ENCODE measurements around the gene KAT2B.

Gene KAT2B

DNA sequence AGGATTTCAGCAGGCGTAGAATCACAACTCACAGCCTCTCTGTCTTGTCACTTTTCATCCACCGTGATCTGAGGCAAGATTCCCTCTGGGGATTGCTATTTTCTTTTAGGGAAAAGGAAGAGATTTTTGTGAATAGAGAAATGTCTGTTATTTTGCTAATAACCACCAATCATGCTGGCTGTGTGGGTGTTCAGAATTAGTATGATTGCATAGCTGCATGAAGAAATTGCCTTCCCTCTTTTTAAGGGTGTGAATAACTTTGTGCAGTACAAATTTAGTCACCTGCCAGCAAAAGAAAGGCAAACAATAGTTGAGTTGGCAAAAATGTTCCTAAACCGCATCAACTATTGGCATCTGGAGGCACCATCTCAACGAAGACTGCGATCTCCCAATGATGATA, 60.8 kb downstream of the KAT2B start:
- no peak for DNase-seq

GRCh38 chr3:20103731-20104130, 63.5 kb downstream of the KAT2B start:
- no peak for DNase-seq

DNA sequence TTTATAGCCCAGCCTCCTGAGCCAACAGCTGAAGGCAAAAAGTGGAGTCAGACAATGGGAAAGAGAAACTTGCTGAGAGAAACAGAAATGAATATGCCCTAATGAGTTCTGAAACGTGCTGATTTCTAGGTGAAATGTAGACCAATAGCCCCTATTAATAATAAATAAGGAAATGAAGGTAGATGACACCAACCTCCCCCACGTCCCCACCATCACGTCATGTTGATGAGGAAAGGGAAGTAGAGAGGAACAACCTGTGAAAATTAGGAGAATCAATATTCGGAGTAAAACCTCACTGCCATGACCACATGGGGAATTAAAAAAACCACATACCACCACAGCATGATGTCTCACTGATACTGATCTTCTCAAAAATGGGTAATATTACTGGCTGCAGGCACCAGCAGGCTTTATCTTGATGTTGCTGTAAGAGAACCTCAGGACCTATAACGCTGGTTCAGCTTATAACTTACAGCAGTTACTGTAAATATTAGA, 64.0 kb downstream of the KAT2B start:
- no peak for DNase-seq

- DNase-seq: no peak
These were observed 65.5 kb downstream of the KAT2B start for GRCh38 chr3:20105513-20106280.

- no peak for DNase-seq
These were observed 67.5 kb downstream of the KAT2B start for GRCh38 chr3:20107722-20108121.

DNA sequence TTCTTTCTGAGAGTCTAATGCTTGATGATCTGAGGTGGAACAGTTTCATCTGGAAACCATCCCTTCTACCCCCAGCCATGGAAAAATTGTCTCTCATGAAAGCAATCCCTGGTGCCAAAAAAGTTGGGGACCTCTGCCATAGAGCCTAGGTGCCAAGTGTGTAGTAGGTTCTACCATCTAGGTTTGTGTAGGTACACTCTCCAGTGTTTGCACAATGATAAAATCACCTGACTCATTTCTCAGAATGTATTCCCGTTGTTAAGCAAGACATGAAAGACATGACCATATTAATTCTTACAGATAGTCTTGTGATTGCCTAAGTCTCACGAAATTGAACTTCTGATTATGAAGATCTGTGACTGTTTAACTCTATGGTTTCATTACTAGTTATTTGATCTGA, 68.6 kb downstream of the KAT2B start:
- DNase-seq: no peak

DNA sequence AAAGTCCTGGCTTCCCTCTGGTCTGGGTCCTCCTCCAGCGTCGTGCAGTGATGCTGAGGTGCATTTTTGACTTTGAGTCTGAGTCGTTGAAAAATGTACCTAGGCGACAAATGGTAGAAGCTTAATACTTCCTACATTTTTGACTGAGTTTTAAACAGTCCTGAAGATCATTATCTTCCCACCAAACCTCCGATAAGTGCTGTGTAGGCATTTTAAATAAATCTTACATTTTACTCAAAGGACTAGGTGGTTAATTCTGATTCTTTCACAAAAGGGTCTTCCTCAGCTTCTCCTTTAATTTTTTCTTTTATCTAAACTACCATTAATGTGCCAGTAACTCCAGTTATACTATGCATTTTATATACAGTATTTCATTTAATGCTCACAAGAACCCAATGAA, 70.6 kb downstream of the KAT2B start:
- no peak for DNase-seq

GRCh38 chr3:20111836-20112235, 71.6 kb downstream of the KAT2B start:
- no peak for DNase-seq

DNA sequence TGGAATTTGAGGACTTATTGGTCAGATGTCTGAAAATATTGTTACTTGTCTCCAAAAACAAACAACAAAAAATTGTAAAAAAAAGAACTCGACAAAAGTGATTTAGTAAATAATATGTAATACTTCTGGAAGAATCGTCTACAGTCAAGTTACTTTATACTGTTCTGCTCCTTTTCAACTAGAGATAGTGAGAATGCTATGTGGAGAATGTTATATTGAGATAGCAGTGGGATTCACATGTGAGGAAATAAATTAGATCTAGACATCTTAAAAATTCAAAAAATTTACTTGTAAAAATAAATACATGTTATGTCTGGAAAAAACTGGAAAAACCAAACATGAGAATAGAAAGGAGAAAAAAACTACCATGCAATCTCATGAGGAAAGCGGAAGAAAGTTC, 80.8 kb downstream of the KAT2B start:
- DNase-seq: no peak

GRCh38 chr3:20123131-20123652, 82.9 kb downstream of the KAT2B start:
- no peak for DNase-seq

DNA sequence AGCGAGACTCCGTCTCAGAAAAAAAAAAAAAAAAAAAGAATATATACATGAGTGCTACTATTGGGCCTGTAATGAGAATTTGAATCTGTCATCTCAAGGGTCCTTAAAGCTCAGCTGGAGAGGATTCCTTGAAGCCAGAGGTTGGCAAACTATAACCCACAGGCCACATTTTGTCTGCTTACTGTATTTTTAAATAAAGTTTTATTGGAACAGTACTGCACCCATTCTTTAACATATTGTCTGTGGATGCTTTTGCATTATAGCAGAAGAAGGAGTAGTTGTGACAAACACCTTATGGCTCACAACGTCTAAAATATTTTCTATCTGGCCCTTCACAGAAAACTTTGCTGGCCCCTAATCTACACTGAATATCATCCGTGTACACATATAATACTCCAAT, 85.0 kb downstream of the KAT2B start:
- DNase-seq: no peak

GRCh38 chr3:20125897-20126296, 85.7 kb downstream of the KAT2B start:
- no peak for DNase-seq

GRCh38 chr3:20128358-20128757, 88.1 kb downstream of the KAT2B start:
- DNase-seq: no peak

DNA sequence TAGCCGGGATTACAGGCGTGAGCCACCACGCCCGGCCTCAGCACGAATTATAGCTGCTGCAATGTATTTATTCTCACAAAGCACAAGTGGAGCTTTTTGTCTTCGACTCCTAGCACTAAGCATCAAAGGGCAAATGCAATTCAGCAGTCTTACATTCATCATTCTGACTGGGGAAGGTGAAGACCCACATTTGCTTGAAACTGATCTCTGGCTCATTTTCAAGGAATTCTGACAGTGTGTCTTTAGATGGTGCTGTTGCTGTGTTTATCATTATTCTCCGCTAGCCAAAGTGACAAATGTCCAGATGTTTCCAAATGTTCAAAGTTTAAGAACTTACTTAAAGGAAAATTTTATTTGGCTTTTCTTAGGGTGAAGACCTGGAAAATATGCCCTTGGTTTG, 89.9 kb downstream of the KAT2B start:
- DNase-seq: no peak

- DNase-seq: no peak
These were observed 96.0 kb downstream of the KAT2B start for GRCh38 chr3:20136231-20136630.

DNA sequence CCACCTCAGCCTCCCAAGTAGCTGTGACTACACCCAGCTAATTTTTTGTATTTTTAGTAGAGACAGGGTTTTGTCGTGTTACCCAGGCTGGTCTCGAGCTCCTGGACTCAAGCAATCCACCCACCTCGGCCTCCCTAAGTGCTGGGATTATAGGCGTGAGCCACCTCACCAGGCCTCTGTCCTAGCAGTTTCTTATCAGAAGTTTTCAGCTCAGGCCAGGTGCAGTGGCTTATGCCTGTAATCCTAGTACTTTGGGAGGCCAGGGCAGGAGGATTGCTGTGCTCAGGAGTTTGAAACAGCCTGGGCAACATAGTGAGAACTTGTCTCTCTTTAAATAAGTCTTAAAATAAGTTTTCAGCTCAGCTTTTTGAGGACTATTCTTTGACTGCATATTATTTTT, 97.4 kb downstream of the KAT2B start:
- no peak for DNase-seq

GRCh38 chr3:20140881-20141280, 100.6 kb downstream of the KAT2B start:
- DNase-seq: no peak

GRCh38 chr3:20141316-20141715, 101.1 kb downstream of the KAT2B start:
- DNase-seq: no peak

DNA sequence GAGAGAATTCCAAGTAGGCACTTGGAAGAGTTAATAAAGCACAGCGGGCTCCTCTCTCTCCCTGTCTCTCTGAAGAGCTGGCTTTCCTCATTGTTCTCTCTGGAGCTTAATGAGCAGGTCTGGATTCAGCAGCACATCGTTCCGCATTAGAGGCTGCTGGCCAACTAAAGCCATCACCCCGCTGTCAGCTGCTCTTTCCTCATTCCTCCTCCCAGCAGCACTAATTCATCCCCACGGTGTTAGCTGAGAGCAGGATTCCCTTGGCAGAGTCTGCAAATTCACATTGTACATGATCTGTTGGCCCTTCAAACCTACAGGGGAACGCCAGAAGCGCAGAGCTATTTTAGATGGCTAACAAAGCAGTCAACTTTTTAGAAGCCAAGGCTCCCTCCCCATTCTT, 101.6 kb downstream of the KAT2B start:
- peak; percentile 60 to 85 for DNase-seq

DNA sequence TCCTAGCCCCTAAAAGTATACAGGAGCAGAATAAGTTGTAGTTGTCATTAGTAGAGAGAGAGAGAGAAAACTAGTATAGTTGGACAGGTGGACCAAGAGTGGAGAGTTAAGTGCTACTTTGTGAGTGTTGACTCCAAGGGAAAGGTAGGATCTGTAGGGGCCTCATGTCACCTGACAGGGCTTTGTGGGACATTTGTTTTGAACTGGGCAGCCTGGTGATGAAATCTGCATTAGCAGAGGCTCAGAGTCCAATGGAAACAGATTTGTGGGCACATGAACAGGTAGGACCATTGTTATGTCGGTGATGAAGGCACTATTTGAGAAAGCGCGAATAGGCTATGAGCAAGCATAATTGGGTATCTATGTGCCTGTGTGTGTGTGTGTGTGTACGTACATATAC, 102.3 kb downstream of the KAT2B start:
- DNase-seq: no peak

GRCh38 chr3:20143519-20143918, 103.3 kb downstream of the KAT2B start:
- no peak for DNase-seq

DNA sequence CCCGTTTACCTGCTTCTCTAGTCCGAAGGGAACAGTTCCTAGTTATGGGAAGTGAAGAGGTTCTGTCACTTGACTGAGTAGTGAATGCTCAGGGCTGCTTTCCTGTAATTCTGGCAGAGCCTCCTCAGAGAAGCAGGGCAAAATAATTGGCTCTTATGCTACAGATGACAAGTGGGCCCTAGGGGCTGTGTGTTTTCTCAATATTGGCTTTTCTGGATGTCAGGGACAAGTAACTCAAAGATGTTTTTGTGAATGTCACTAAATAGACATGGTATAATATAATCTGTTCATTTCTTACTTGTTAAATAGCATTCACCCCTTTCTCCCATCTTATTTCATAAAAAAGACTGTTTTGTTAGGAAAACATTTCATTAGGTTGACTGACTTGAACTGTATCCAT, 105.6 kb downstream of the KAT2B start:
- DNase-seq: no peak

DNA sequence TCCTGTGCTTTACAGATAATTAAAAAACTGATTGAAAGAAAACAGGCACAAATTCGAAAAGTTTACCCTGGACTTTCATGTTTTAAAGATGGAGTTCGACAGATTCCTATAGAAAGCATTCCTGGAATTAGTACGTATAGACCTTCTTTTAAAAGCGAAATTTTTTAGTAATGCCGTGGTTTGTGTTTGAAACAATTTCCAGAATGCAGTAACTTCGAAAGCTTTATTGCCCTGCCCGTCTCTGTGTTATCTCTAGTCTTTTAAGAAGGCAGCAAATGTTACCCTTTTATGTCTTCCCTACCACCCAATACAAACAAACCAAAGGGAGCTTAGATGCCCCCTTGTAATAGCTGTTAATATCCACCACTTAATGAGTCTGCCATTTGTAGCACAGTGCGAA, 106.1 kb downstream of the KAT2B start:
- no peak for DNase-seq

- no peak for DNase-seq
These were observed 107.1 kb downstream of the KAT2B start for GRCh38 chr3:20147361-20147760.

GRCh38 chr3:20148466-20148865, 108.2 kb downstream of the KAT2B start:
- DNase-seq: no peak
